K562 (cell line): Measurements from ENCODE around the gene PGAP3. TPM values are rescaled to one million over a fixed set of nuclear protein-coding genes. Genes with fewer than 3 reads are reported as not detected.

Experiments used
- CCNT2 ChIP-seq: IDR thresholded peaks from 2 replicates; pipeline ENCODE4 v1.6.1; 2011; ENCODE audit warnings: borderline replicate concordance, low read depth, mild to moderate bottlenecking, moderate library complexity, mixed read lengths, low read length; ENCODE audit not compliant: insufficient read length; ENCODE audit errors: extremely low read depth
- CEBPG ChIP-seq, 3 experiments: fragments of 200-800 bp in 1 of 3; sonication (Bioruptor generic) in 1 of 3; sonication (generic) in 1 of 3; formaldehyde crosslinking in 1 of 3; IDR thresholded peaks in 2 of 3; conservative IDR thresholded peaks in 1 of 3; 2 replicates each; pipeline versions ENCODE4 v1.6.1 to v1.8.0; 2016 to 2022; ENCODE audit warnings: missing compliant biosample characterization in 2 of 3, missing genetic modification characterization in 2 of 3, mild to moderate bottlenecking in 1 of 3, missing genetic modification reagents in 1 of 3
- E2F6 ChIP-seq, 2 experiments: IDR thresholded peaks; 2 replicates each; pipeline ENCODE4 v1.6.1; 2011; ENCODE audit warnings: borderline replicate concordance in 1 of 2, control low read depth in 1 of 2, low read depth in 1 of 2, low read length in 1 of 2, mild to moderate bottlenecking in 1 of 2, mixed read lengths in 1 of 2, moderate library complexity in 1 of 2; ENCODE audit not compliant: insufficient read depth in 1 of 2, insufficient read length in 1 of 2, poor library complexity in 1 of 2, severe bottlenecking in 1 of 2; ENCODE audit errors: extremely low read depth in 1 of 2
- ELF4 ChIP-seq: fragments of 450-650 bp; formaldehyde crosslinking; IDR thresholded peaks from 2 replicates; pipeline ENCODE4 v1.4.0; 2022; ENCODE audit warnings: missing genetic modification characterization
- JUNB ChIP-seq: fragments of 450-650 bp; formaldehyde crosslinking; conservative IDR thresholded peaks from 2 replicates; pipeline ENCODE4 v1.4.0; 2020; ENCODE audit warnings: mild to moderate bottlenecking
- MAFG ChIP-seq: fragments of 450-650 bp; conservative IDR thresholded peaks from 2 replicates; pipeline ENCODE4 v1.6.1; 2016; ENCODE audit warnings: missing genetic modification characterization, missing compliant biosample characterization
- PATZ1 ChIP-seq: fragments of 250-450 bp; sonication (Bioruptor Pico); IDR thresholded peaks from 2 replicates; pipeline ENCODE4 v1.5.0; 2020; ENCODE audit warnings: mild to moderate bottlenecking, borderline replicate concordance
- RNF219 ChIP-seq: fragments of 250-450 bp; sonication (Bioruptor Pico); IDR thresholded peaks from 2 replicates; pipeline ENCODE4 v1.5.0; 2022; ENCODE audit warnings: mild to moderate bottlenecking
- SP1 ChIP-seq: sonication (generic); formaldehyde crosslinking; IDR thresholded peaks from 2 replicates; pipeline ENCODE4 v1.8.1; 2022; ENCODE audit warnings: mild to moderate bottlenecking, missing genetic modification reagents
- TCF7L2 ChIP-seq: fragments of 150-350 bp; IDR thresholded peaks from 2 replicates; pipeline ENCODE4 v1.6.1; 2016; ENCODE audit warnings: low read depth, mild to moderate bottlenecking, low read length, moderate library complexity
- TEAD4 ChIP-seq, 2 experiments: sonication (generic) in 1 of 2; formaldehyde crosslinking in 1 of 2; IDR thresholded peaks; 2 replicates each; pipeline versions ENCODE4 v1.6.1 to v1.8.0; 2012 to 2022; ENCODE audit warnings: borderline replicate concordance in 1 of 2, inconsistent platforms in 1 of 2, low read length in 1 of 2, mild to moderate bottlenecking in 1 of 2, missing genetic modification reagents in 1 of 2
- TFAM ChIP-seq: fragments of 250-450 bp; sonication (Bioruptor Pico); conservative IDR thresholded peaks from 2 replicates; pipeline ENCODE4 v1.5.0; 2021; ENCODE audit warnings: mild to moderate bottlenecking, moderate library complexity
- WHSC1 ChIP-seq: IDR thresholded peaks from one replicate; pipeline ENCODE4 v1.6.1; 2012; ENCODE audit warnings: low read length, control low read depth, inconsistent platforms
- ZMIZ1 ChIP-seq, 2 experiments: fragments of 150-350 bp in 1 of 2; IDR thresholded peaks; 2 replicates each; pipeline ENCODE4 v1.6.1; 2012 to 2016; ENCODE audit warnings: low read depth in 2 of 2, low read length in 2 of 2, mild to moderate bottlenecking in 1 of 2, moderate library complexity in 1 of 2
- ZNF23 ChIP-seq: fragments of 250-450 bp; sonication (Bioruptor Pico); IDR thresholded peaks from 2 replicates; pipeline ENCODE4 v1.4.0; 2020; ENCODE audit warnings: mild to moderate bottlenecking
- polyA plus RNA-seq, 8 experiments: library from polyadenylated mRNA; depleted of rRNA in 4 of 8; stranded (reverse) in 5 of 8; unstranded in 3 of 8; fragments of >200 nt; fragmentation: Nextera tagmentation in 2 of 8; fragmentation: Illumina TruSeq in 1 of 8; extraction: Ambion mirVana in 2 of 8; extraction: Trizol in 1 of 8; gene quantifications; 2 replicates each; pipeline versions ENCODE4 v1.2.1 to v1.2.3, GENCODE V29; 2011 to 2014; ENCODE audit warnings: inconsistent platforms in 1 of 8, missing spikeins in 1 of 8
- total RNA-seq, 7 experiments: library from RNA; depleted of rRNA in 6 of 7; stranded (reverse); fragments of >200 nt in 6 of 7; fragmentation: Illumina TruSeq in 2 of 7; extraction: Trizol in 2 of 7; gene quantifications; 2 replicates each; pipeline versions ENCODE4 v1.2.1 to v1.2.3, GENCODE V29; 2011 to 2021; ENCODE audit warnings: low replicate concordance in 1 of 7

Gene PGAP3
- total and polyA plus RNA-seq, 9 of the 15 experiments (the other 6 are each of a cell fraction or from before 2014, with no cell fraction given) = 0.38 to 9.4 (median 4.5) TPM

- TF ChIP-seq PATZ1 (CRISPR knock-in tag) (no peak), RNF219 (CRISPR knock-in tag) (no peak), WHSC1 (no peak), TEAD4 (IDR thresholded peaks at IDR 0.05; ENCODE audit: low read length) (peak; percentile 23; the same call in 1 of the 2 replicates), TEAD4 (CRISPR knock-in tag; IDR thresholded peaks at IDR 0.05; ENCODE audit: borderline replicate concordance) (no peak), JUNB (CRISPR knock-in tag) (no peak), TFAM (CRISPR knock-in tag) (no peak), E2F6 (IDR thresholded peaks at IDR 0.05; ENCODE audit: borderline replicate concordance in 1 of 2, extremely low read depth in 1 of 2, insufficient read depth in 1 of 2, insufficient read length in 1 of 2, low read depth in 1 of 2, low read length in 1 of 2, poor library complexity in 1 of 2, severe bottlenecking in 1 of 2) (peak; percentile 91 to 96), CCNT2 (peak; percentile 77), SP1 (CRISPR knock-in tag) (no peak), ELF4 (CRISPR knock-in tag) (peak; percentile 36; the same call in 1 of the 2 replicates), CEBPG (CRISPR knock-in tag; IDR thresholded peaks at IDR 0.05) (no peak), CEBPG (tag; conservative IDR thresholded peaks at IDR 0.05 in 1 of 2, IDR thresholded peaks at IDR 0.05 in 1 of 2) (no peak), ZMIZ1 (IDR thresholded peaks at IDR 0.05; ENCODE audit: low read depth in 2 of 2, low read length in 2 of 2) (no peak), MAFG (tag) (no peak), ZNF23 (CRISPR knock-in tag) (no peak), TCF7L2 (no peak)
Observed at GRCh38 chr17:39667945-39668924, 19.6 kb downstream of the PGAP3 start, which contains the start of gene PNMT (continued).
